Breast epithelium (tissue), 3 donors: ENCODE data around the gene GAS7.

Experiments used
- CTCF ChIP-seq, 3 donors: fragments of 450-650 bp; IDR thresholded peaks; one replicate each; pipeline ENCODE4 v1.5.1; 2016 to 2017; ENCODE audit warnings: antibody characterized with exemption in 3 of 3, mild to moderate bottlenecking in 3 of 3, moderate library complexity in 3 of 3
- POLR2A ChIP-seq: fragments of 450-650 bp; IDR thresholded peaks from one replicate; pipeline ENCODE4 v1.6.1; 2016; ENCODE audit warnings: antibody characterized with exemption, mild to moderate bottlenecking, moderate library complexity
- POLR2AphosphoS5 ChIP-seq, 3 donors: sonication (generic); formaldehyde crosslinking; IDR thresholded peaks; one replicate each; pipeline ENCODE4 v1.6.1; 2017; ENCODE audit warnings: antibody characterized with exemption in 3 of 3

DNA sequence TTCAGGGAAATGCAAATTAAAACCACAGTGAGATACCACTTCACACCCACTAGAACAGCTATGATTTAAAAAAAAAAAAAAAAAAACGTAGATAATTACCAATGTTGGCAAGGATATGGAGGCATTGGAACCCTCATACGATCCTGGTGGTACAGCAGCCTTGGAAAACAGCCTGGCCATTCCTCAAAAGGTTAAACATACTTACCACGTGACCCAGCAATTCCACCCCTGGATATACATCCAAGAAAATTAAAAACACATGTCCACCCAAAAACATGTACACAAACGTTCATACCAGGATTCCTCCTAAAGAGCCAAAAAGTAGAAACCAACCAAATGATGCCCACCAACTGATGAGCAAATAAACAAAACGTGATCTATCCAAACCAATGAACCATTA, 68.1 kb downstream of the GAS7 start:
- TF ChIP-seq POLR2A, result no peak
- TF ChIP-seq CTCF (IDR thresholded peaks at IDR 0.05), result no peak
- TF ChIP-seq POLR2AphosphoS5 (IDR thresholded peaks at IDR 0.05), result no peak
